K562 (cell line): ENCODE results near the gene CNRIP1. TPM values are rescaled to one million over a fixed set of nuclear protein-coding genes. Genes with fewer than 3 reads are reported as not detected.
A peak's percentile ranks its signal among the peaks of the same experiment; 100 is the strongest.

Experiments
- CTBP1 ChIP-seq: fragments of 450-650 bp; IDR thresholded peaks from 2 replicates; pipeline ENCODE4 v1.6.1; 2016; ENCODE audit warnings: borderline replicate concordance
- ETV6 ChIP-seq, 3 experiments: fragments of 150-350 bp in 1 of 3; sonication (generic) in 1 of 3; formaldehyde crosslinking in 1 of 3; IDR thresholded peaks; 2 replicates each; pipeline versions ENCODE4 v1.6.1 to v1.8.0; 2014 to 2022; ENCODE audit warnings: borderline replicate concordance in 2 of 3, low read depth in 2 of 3, antibody characterized with exemption in 1 of 3, low read length in 1 of 3, mild to moderate bottlenecking in 1 of 3, missing genetic modification reagents in 1 of 3
- JUND ChIP-seq, 2 experiments: IDR thresholded peaks; 2 replicates in 1 of 2; 3 replicates in 1 of 2; pipeline ENCODE4 v1.6.1; 2011; ENCODE audit warnings: borderline replicate concordance in 2 of 2, low read depth in 2 of 2, low read length in 2 of 2, improper control_type of control experiment in 1 of 2, missing biosample characterization in 1 of 2, missing genetic modification characterization in 1 of 2, missing genetic modification reagents in 1 of 2
- KDM1A ChIP-seq, 2 experiments: fragments of 450-650 bp; IDR thresholded peaks; 2 replicates each; pipeline ENCODE4 v1.6.1; 2016; ENCODE audit warnings: mild to moderate bottlenecking in 2 of 2
- MITF ChIP-seq: IDR thresholded peaks from 2 replicates; pipeline ENCODE4 v1.6.1; 2014; ENCODE audit warnings: antibody characterized with exemption
- PBX2 ChIP-seq, 2 experiments: IDR thresholded peaks in 1 of 2; conservative IDR thresholded peaks in 1 of 2; 2 replicates each; pipeline ENCODE4 v1.6.1; 2016; ENCODE audit warnings: low read depth in 2 of 2, mild to moderate bottlenecking in 1 of 2, missing compliant biosample characterization in 1 of 2, missing genetic modification characterization in 1 of 2, moderate library complexity in 1 of 2
- ZNF175 ChIP-seq: fragments of 200-800 bp; sonication (Bioruptor generic); IDR thresholded peaks from 2 replicates; pipeline ENCODE4 v1.6.1; 2016; ENCODE audit warnings: low read depth, mild to moderate bottlenecking, missing genetic modification characterization, missing compliant biosample characterization
- ZNF639 ChIP-seq, 2 experiments: fragments of 200-800 bp in 1 of 2; sonication (Bioruptor generic) in 1 of 2; sonication (generic) in 1 of 2; formaldehyde crosslinking in 1 of 2; IDR thresholded peaks in 1 of 2; conservative IDR thresholded peaks in 1 of 2; 2 replicates each; pipeline versions ENCODE4 v1.5.0 to v1.6.1; 2016 to 2020; ENCODE audit warnings: missing compliant biosample characterization in 1 of 2, missing genetic modification characterization in 1 of 2, missing genetic modification reagents in 1 of 2
- polyA plus RNA-seq, 8 experiments: library from polyadenylated mRNA; depleted of rRNA in 4 of 8; stranded (reverse) in 5 of 8; unstranded in 3 of 8; fragments of >200 nt; fragmentation: Nextera tagmentation in 2 of 8; fragmentation: Illumina TruSeq in 1 of 8; extraction: Ambion mirVana in 2 of 8; extraction: Trizol in 1 of 8; gene quantifications; 2 replicates each; pipeline versions ENCODE4 v1.2.1 to v1.2.3, GENCODE V29; 2011 to 2014; ENCODE audit warnings: inconsistent platforms in 1 of 8, missing spikeins in 1 of 8
- total RNA-seq, 7 experiments: library from RNA; depleted of rRNA in 6 of 7; stranded (reverse); fragments of >200 nt in 6 of 7; fragmentation: Illumina TruSeq in 2 of 7; extraction: Trizol in 2 of 7; gene quantifications; 2 replicates each; pipeline versions ENCODE4 v1.2.1 to v1.2.3, GENCODE V29; 2011 to 2021; ENCODE audit warnings: low replicate concordance in 1 of 7
- TF ChIP-seq, protein P1 (sequence below): sonication (generic); formaldehyde crosslinking; IDR thresholded peaks from 2 replicates; pipeline ENCODE4 v1.8.0; 2023; ENCODE audit warnings: mild to moderate bottlenecking, missing genetic modification reagents
- TF ChIP-seq, protein P2 (sequence below): fragments of 450-650 bp; conservative IDR thresholded peaks from 2 replicates; pipeline ENCODE4 v1.6.1; 2016; ENCODE audit warnings: missing genetic modification characterization, low read depth, mild to moderate bottlenecking, control low read depth, missing compliant biosample characterization

The CNRIP1 gene
- total and polyA plus RNA-seq, 9 of the 15 experiments (the other 6 are each of a cell fraction or from before 2014, with no cell fraction given) = 0.59 to 2.1 (median 1.5) TPM

- TF ChIP-seq ZNF639 (CRISPR knock-in tag; conservative IDR thresholded peaks at IDR 0.05 in 1 of 2, IDR thresholded peaks at IDR 0.05 in 1 of 2) = no peak
- TF ChIP-seq, protein P1, sequence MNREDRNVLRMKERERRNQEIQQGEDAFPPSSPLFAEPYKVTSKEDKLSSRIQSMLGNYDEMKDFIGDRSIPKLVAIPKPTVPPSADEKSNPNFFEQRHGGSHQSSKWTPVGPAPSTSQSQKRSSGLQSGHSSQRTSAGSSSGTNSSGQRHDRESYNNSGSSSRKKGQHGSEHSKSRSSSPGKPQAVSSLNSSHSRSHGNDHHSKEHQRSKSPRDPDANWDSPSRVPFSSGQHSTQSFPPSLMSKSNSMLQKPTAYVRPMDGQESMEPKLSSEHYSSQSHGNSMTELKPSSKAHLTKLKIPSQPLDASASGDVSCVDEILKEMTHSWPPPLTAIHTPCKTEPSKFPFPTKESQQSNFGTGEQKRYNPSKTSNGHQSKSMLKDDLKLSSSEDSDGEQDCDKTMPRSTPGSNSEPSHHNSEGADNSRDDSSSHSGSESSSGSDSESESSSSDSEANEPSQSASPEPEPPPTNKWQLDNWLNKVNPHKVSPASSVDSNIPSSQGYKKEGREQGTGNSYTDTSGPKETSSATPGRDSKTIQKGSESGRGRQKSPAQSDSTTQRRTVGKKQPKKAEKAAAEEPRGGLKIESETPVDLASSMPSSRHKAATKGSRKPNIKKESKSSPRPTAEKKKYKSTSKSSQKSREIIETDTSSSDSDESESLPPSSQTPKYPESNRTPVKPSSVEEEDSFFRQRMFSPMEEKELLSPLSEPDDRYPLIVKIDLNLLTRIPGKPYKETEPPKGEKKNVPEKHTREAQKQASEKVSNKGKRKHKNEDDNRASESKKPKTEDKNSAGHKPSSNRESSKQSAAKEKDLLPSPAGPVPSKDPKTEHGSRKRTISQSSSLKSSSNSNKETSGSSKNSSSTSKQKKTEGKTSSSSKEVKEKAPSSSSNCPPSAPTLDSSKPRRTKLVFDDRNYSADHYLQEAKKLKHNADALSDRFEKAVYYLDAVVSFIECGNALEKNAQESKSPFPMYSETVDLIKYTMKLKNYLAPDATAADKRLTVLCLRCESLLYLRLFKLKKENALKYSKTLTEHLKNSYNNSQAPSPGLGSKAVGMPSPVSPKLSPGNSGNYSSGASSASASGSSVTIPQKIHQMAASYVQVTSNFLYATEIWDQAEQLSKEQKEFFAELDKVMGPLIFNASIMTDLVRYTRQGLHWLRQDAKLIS = peak; percentile 50; the same call in 1 of the 2 replicates
- no peak for TF ChIP-seq ETV6 (IDR thresholded peaks at IDR 0.05; ENCODE audit: borderline replicate concordance in 1 of 2, low read depth in 2 of 2, low read length in 1 of 2)
- TF ChIP-seq ETV6 (CRISPR knock-in tag; IDR thresholded peaks at IDR 0.05; ENCODE audit: borderline replicate concordance) = no peak
- TF ChIP-seq ZNF175 = 0 out of 2 replicates have a peak, but pooled peaks have one; percentile 39
- peak in 1 of 2 experiments; percentile 31; a peak in 1 of 4 replicates for TF ChIP-seq KDM1A (IDR thresholded peaks at IDR 0.05)
- TF ChIP-seq JUND (IDR thresholded peaks at IDR 0.05; ENCODE audit: borderline replicate concordance, low read depth, low read length) = peak; percentile 74
- peak; percentile 75; the same call in 2 of the 3 replicates for TF ChIP-seq JUND (tag; IDR thresholded peaks at IDR 0.05; ENCODE audit: borderline replicate concordance, low read depth, low read length)
- peak; percentile 60 for TF ChIP-seq MITF
- TF ChIP-seq, protein P2, sequence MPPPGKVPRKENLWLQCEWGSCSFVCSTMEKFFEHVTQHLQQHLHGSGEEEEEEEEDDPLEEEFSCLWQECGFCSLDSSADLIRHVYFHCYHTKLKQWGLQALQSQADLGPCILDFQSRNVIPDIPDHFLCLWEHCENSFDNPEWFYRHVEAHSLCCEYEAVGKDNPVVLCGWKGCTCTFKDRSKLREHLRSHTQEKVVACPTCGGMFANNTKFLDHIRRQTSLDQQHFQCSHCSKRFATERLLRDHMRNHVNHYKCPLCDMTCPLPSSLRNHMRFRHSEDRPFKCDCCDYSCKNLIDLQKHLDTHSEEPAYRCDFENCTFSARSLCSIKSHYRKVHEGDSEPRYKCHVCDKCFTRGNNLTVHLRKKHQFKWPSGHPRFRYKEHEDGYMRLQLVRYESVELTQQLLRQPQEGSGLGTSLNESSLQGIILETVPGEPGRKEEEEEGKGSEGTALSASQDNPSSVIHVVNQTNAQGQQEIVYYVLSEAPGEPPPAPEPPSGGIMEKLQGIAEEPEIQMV = 0 out of 2 replicates have a peak, but pooled peaks have one; percentile 17
- TF ChIP-seq CTBP1 = peak; percentile 75; the same call in 1 of the 2 replicates
- no peak for TF ChIP-seq PBX2 (CRISPR knock-in tag; IDR thresholded peaks at IDR 0.05; ENCODE audit: low read depth)
- 0 out of 2 replicates have a peak, but pooled peaks have one; percentile 18 for TF ChIP-seq PBX2 (tag; conservative IDR thresholded peaks at IDR 0.05; ENCODE audit: low read depth)
Observed at GRCh38 chr2:68362069-68362468, 42.3 kb upstream of the CNRIP1 start (continued).
